IPS-NIHi11 (cell line): ENCODE results near the gene TAGAP.

Experiments used
- DNase-seq: peaks from one replicate; pipeline ENCODE4 v3.0.0; 2012; ENCODE audit warnings: mixed read lengths, low spot score

The TAGAP gene

GRCh38 chr6:159044899-159045727, at the start of gene TAGAP:
TAGAP (minus strand) TSS chr6:159044991; CDS start chr6:159044146, 845 bp downstream.
- peak; percentile 36 for DNase-seq

DNA sequence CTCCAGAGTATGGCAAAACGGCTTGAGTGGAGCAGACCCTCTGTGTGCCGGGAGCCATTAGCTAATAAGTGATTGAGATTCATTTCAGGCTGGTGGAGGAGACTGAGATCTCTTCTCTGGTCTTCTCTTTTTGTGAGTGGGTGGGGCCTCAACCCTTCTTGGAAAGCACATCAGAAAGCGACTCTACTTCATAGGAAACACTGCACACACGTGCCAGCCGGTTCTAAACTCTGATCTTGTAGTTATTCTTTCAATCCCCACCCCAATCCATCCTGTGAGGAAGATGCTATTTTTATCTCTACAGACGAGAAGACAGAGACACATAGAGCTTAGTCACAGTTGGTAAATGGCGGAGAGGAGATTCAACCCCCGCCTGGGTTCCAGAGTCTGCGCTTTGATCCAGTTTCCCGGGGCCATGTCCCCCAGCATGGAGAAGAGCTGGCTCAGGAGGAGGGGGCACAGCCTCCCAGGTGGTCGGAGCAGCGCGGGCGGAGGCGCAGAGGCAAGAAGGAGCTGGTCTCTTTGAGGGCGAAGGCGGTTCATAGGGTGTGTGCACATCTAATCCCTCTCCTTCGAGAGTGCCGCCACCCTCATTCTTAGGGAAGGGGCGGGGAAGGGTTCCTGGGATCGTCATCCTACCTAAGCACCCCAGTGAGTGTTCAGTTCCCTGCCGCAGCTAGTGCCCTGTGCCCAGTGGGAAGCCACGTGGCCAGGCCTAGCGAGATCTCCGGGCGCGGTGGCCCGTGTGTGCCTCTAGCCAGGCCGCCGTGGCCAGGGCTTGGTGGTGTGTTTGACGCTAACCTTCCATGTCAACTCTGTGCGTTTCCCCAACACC, 49.0 kb upstream of the TAGAP start:
- no peak for DNase-seq

- no peak for DNase-seq
Observed at GRCh38 chr6:159092631-159093030, 47.8 kb upstream of the TAGAP start.

- no peak for DNase-seq
Observed at GRCh38 chr6:159090530-159091480, 46.0 kb upstream of the TAGAP start.

GRCh38 chr6:159089909-159090308, 45.1 kb upstream of the TAGAP start:
- DNase-seq: no peak

DNA sequence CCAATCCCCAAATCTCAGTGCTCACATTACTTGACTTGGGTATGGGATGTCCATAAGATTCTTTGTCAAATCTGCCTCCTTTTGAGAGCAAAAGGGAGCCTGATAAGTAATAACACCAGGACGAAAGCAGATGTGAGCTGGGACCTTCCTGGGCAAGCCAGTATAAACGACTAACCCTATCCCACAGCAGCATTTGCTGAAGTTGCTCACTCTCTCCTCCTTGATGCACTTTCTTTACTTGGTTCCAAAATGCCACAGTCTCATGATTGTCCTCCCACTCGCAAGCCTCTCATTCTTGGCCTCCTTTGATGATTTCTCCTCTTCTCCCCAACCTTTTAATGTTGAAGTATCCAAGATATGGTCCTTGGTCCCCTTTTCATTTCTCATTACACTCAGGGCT, 44.7 kb upstream of the TAGAP start:
- DNase-seq: no peak

DNA sequence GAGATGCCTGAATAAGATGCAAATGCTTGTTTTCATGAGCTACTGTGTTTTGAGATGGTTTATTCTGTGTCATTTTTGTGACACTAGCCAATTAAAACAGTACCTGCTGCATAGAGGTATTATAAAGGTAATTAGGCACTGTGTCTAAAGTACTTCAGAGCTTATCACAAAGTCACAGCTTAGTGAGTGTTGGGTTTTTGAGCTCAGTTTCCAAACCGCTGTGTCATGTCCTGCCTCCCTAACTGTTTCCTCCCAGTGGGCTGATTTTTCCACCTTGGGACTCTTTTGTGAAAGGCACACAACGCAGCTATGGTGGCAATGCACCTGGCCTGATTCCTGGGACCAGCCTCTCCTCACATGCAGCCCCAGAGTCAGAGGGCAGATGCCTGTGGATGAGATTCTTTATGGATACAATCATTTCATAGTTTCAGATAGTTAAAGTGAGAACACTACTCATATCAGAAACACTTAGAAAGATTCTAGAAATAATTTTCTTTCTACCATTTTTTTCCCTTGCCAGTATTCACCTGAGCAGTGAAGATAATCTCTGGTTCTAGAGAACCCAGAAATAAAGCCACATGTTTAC, 41.3 kb upstream of the TAGAP start:
- DNase-seq: no peak

DNA sequence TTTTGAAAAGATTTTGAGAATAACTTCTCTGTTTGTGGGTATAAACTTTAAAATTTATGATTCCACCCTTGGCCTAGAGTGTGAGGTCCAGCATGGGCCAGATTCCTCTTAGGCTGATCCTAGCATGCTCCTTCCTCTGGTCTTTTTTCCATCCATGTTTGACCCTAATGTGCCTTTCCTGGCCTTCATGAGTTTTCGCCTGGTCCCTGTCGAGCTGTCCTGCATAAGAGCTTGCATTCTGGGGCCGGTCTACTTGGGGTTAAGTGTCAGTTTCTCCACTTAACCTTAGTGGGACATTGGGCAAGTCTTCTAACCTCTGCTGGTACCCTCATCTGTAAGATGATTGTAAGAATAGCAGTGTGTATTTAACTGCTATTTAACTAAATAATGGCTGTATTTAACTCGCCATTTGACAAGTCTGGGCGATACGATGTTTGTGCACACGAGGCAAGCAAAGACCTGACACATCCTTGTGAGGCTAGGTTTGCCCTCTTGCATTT, 40.7 kb upstream of the TAGAP start:
- DNase-seq: no peak

- no peak for DNase-seq
Observed at GRCh38 chr6:159084493-159085091, 39.8 kb upstream of the TAGAP start.

DNA sequence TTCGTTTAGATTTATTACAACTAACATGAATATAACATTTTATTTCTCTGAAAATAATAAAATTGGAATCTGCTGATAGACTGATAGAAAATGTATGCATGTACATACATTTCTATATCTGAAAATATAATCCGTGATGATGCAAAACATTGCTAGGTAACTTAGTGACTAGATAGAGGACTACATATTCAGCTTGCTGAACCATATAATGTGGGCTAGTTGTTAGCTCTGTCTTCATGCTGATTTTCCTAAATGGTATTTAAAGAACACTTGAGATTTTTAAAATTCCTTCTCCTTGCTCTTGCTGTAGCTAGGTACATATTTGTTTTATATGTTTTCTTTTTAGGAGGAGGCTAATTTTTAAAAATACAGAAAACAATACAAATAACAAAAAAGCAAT, 38.4 kb upstream of the TAGAP start:
- no peak for DNase-seq

- DNase-seq: no peak
Observed at GRCh38 chr6:159082039-159082815, 37.4 kb upstream of the TAGAP start.

- no peak for DNase-seq
Observed at GRCh38 chr6:159080217-159080976, 35.6 kb upstream of the TAGAP start.

- no peak for DNase-seq
Observed at GRCh38 chr6:159079367-159079766, 34.6 kb upstream of the TAGAP start.

- no peak for DNase-seq
Observed at GRCh38 chr6:159077123-159077522, 32.3 kb upstream of the TAGAP start.

- no peak for DNase-seq
Observed at GRCh38 chr6:159075506-159076228, 30.9 kb upstream of the TAGAP start.

- no peak for DNase-seq
Observed at GRCh38 chr6:159074876-159075275, 30.1 kb upstream of the TAGAP start.

- peak; percentile 84 for DNase-seq
Observed at GRCh38 chr6:159074120-159074684, 29.4 kb upstream of the TAGAP start.
